Glutamatergic neuron (in vitro differentiated cells): ENCODE data around the gene GTPBP4. TPM values are rescaled to one million over a fixed set of nuclear protein-coding genes. Genes with fewer than 3 reads are reported as not detected.

Experiments used
- DNase-seq: peaks from one replicate; pipeline ENCODE4 v3.0.0; 2022
- H3K27ac Mint-ChIP-seq: one replicate; pipeline ENCODE4 v1.8.0; 2020; ENCODE audit warnings: mild to moderate bottlenecking, mixed read lengths, inconsistent platforms; ENCODE audit not compliant: unreplicated experiment
- H3K27me3 Mint-ChIP-seq: one replicate; pipeline ENCODE4 v1.8.0; 2020; ENCODE audit warnings: mild to moderate bottlenecking, moderate library complexity, mixed read lengths, inconsistent platforms; ENCODE audit not compliant: unreplicated experiment
- H3K36me3 Mint-ChIP-seq: one replicate; pipeline ENCODE4 v1.8.0; 2020; ENCODE audit warnings: mild to moderate bottlenecking, mixed read lengths, inconsistent platforms; ENCODE audit not compliant: unreplicated experiment
- H3K4me1 Mint-ChIP-seq: one replicate; pipeline ENCODE4 v1.8.0; 2020; ENCODE audit warnings: mild to moderate bottlenecking, low read depth, mixed read lengths, inconsistent platforms; ENCODE audit not compliant: unreplicated experiment
- H3K4me3 Mint-ChIP-seq: one replicate; pipeline ENCODE4 v1.8.0; 2020; ENCODE audit warnings: mild to moderate bottlenecking, mixed read lengths, inconsistent platforms; ENCODE audit not compliant: unreplicated experiment
- H3K9me3 Mint-ChIP-seq: one replicate; pipeline ENCODE4 v1.8.0; 2020; ENCODE audit warnings: mild to moderate bottlenecking, moderate library complexity, mixed read lengths, inconsistent platforms; ENCODE audit not compliant: unreplicated experiment
- CTCF ChIP-seq: fragments of 200-600 bp; sonication (generic); IDR thresholded peaks from one replicate; pipeline ENCODE4 v1.5.0; 2021; ENCODE audit not compliant: partially characterized antibody, unreplicated experiment
- total RNA-seq: library from RNA; stranded (reverse); fragmentation: NEBNext Ultra II Directional; extraction: Animal tissue kit (Norgen Biotek cat#: 25700); gene quantifications from one replicate; pipeline ENCODE4 v1.2.1, GENCODE V29; 2021; ENCODE audit not compliant: unreplicated experiment

The GTPBP4 gene
- total RNA-seq, 1 donor from 2014 or later: 45.4 TPM

GRCh38 chr10:1029838-1030237 lies 41.6 kb downstream of the GTPBP4 start:
- no peak for TF ChIP-seq CTCF
- Mint-ChIP-seq H3K27ac (no peak overlapping the region), H3K36me3 (no peaks in the 10 kb centered on the region), H3K4me1 (no peaks in the 10 kb centered on the region), H3K4me3 (no peak overlapping the region), H3K27me3 (no peaks in the 10 kb centered on the region), H3K9me3 (no peaks in the 10 kb centered on the region)
- no peak for DNase-seq

GRCh38 chr10:1033601-1034000 lies 45.4 kb downstream of the GTPBP4 start:
- no peak for DNase-seq
- H3K27me3 Mint-ChIP-seq: peaks cover 3% of the 10 kb centered on the region
- no peak overlapping the region for H3K27ac Mint-ChIP-seq
- no peak overlapping the region for H3K4me3 Mint-ChIP-seq
- no peaks in the 10 kb centered on the region for H3K36me3 Mint-ChIP-seq
- TF ChIP-seq CTCF: no peak
- H3K9me3 Mint-ChIP-seq: peaks cover 2% of the 10 kb centered on the region
- peaks cover 7% of the 10 kb centered on the region for H3K4me1 Mint-ChIP-seq

GRCh38 chr10:1034758-1035157 lies 46.5 kb downstream of the GTPBP4 start:
- H3K36me3 Mint-ChIP-seq: no peaks in the 10 kb centered on the region
- H3K4me3 Mint-ChIP-seq: no peak overlapping the region
- H3K9me3 Mint-ChIP-seq: peaks cover 2% of the 10 kb centered on the region
- no peak for TF ChIP-seq CTCF
- H3K27me3 Mint-ChIP-seq: peaks cover 3% of the 10 kb centered on the region
- DNase-seq: no peak
- H3K27ac Mint-ChIP-seq: no peak overlapping the region
- peaks cover 7% of the 10 kb centered on the region for H3K4me1 Mint-ChIP-seq

GRCh38 chr10:1035201-1035600 lies 47.0 kb downstream of the GTPBP4 start:
- Mint-ChIP-seq H3K4me1 (peaks cover 10% of the 10 kb centered on the region), H3K27me3 (peaks cover 5% of the 10 kb centered on the region), H3K27ac (no peak overlapping the region), H3K36me3 (no peaks in the 10 kb centered on the region), H3K9me3 (peaks cover 2% of the 10 kb centered on the region), H3K4me3 (no peak overlapping the region)
- TF ChIP-seq CTCF: no peak
- DNase-seq: no peak

GRCh38 chr10:1036341-1036791 lies 48.1 kb downstream of the GTPBP4 start:
- H3K36me3 Mint-ChIP-seq: no peaks in the 10 kb centered on the region
- H3K9me3 Mint-ChIP-seq: peaks cover 2% of the 10 kb centered on the region
- H3K27ac Mint-ChIP-seq: no peak overlapping the region
- no peak for DNase-seq
- H3K4me3 Mint-ChIP-seq: no peak overlapping the region
- H3K4me1 Mint-ChIP-seq: peaks cover 10% of the 10 kb centered on the region
- peaks cover 5% of the 10 kb centered on the region for H3K27me3 Mint-ChIP-seq
- no peak for TF ChIP-seq CTCF
